H9 (cell line): ENCODE data around the gene BAHD1. TPM values are rescaled to one million over a fixed set of nuclear protein-coding genes. Genes with fewer than 3 reads are reported as not detected.

Source experiments
- DNase-seq: peaks from one replicate; pipeline ENCODE4 v3.0.0-alpha.2; 2017
- H2AFZ ChIP-seq: one replicate; pipeline ENCODE4 v1.6.1; 2013; ENCODE audit warnings: mild to moderate bottlenecking, low read length, control low read depth, moderate library complexity
- H2AK5ac ChIP-seq: 2 replicates; pipeline ENCODE4 v1.6.1; 2013; ENCODE audit warnings: low read length, control low read depth, mixed read lengths; ENCODE audit not compliant: insufficient read length
- H2BK120ac ChIP-seq: one replicate; pipeline ENCODE4 v1.6.1; 2013; ENCODE audit warnings: low read depth, mild to moderate bottlenecking, low read length, control low read depth, inconsistent platforms; ENCODE audit not compliant: poor library complexity, severe bottlenecking
- H2BK12ac ChIP-seq: 2 replicates; pipeline ENCODE4 v1.6.1; 2013; ENCODE audit warnings: low read length, control low read depth, mixed read lengths, low read depth; ENCODE audit not compliant: insufficient read length
- H2BK15ac ChIP-seq: 2 replicates; pipeline ENCODE4 v1.6.1; 2013; ENCODE audit warnings: low read depth, low read length, control low read depth
- H2BK20ac ChIP-seq: one replicate; pipeline ENCODE4 v1.6.1; 2013; ENCODE audit warnings: low read depth, mild to moderate bottlenecking, low read length, control low read depth, inconsistent platforms; ENCODE audit not compliant: poor library complexity, severe bottlenecking
- H2BK5ac ChIP-seq: 2 replicates; pipeline ENCODE4 v1.6.1; 2013; ENCODE audit warnings: low read length, control low read depth, mixed read lengths; ENCODE audit not compliant: insufficient read length
- H3K14ac ChIP-seq: 2 replicates; pipeline ENCODE4 v1.6.1; 2013; ENCODE audit warnings: low read length, control low read depth; ENCODE audit not compliant: insufficient read depth
- H3K18ac ChIP-seq: 2 replicates; pipeline ENCODE4 v1.6.1; 2013; ENCODE audit warnings: low read depth, mild to moderate bottlenecking, mixed read lengths, low read length, control low read depth; ENCODE audit not compliant: insufficient read length
- H3K23ac ChIP-seq: 2 replicates; pipeline ENCODE4 v1.6.1; 2013; ENCODE audit warnings: low read length, control low read depth, mixed read lengths, low read depth; ENCODE audit not compliant: insufficient read length
- H3K23me2 ChIP-seq: 2 replicates; pipeline ENCODE4 v1.6.1; 2013; ENCODE audit warnings: low read depth, mild to moderate bottlenecking, mixed read lengths, low read length, control low read depth; ENCODE audit not compliant: insufficient read length, poor library complexity, severe bottlenecking
- H3K27ac ChIP-seq: 2 replicates; pipeline ENCODE4 v1.5.1; 2013; ENCODE audit warnings: low read length, control low read depth, mixed read lengths, low read depth; ENCODE audit not compliant: insufficient read length
- H3K27me3 ChIP-seq: 2 replicates; pipeline ENCODE4 v1.6.1; 2013; ENCODE audit warnings: low read length, control low read depth, inconsistent platforms; ENCODE audit not compliant: insufficient read depth
- H3K4ac ChIP-seq: 2 replicates; pipeline ENCODE4 v1.6.1; 2013; ENCODE audit warnings: low read depth, mild to moderate bottlenecking, control low read depth, inconsistent platforms, low read length, moderate library complexity
- H3K4me1 ChIP-seq: 2 replicates; pipeline ENCODE4 v1.6.1; 2013; ENCODE audit warnings: low read length, control low read depth, inconsistent platforms; ENCODE audit not compliant: insufficient read depth
- H3K4me2 ChIP-seq: 2 replicates; pipeline ENCODE4 v1.6.1; 2013; ENCODE audit warnings: low read length, control low read depth, mixed read lengths; ENCODE audit not compliant: insufficient read length, insufficient read depth
- H3K56ac ChIP-seq: 2 replicates; pipeline ENCODE4 v1.6.1; 2013; ENCODE audit warnings: low read depth, mild to moderate bottlenecking, mixed read lengths, low read length, control low read depth; ENCODE audit not compliant: insufficient read length
- H3K79me1 ChIP-seq: 2 replicates; pipeline ENCODE4 v1.6.1; 2013; ENCODE audit warnings: low read depth, mild to moderate bottlenecking, moderate library complexity, low read length, control low read depth, inconsistent platforms; ENCODE audit not compliant: insufficient read depth, poor library complexity, severe bottlenecking
- H3K79me2 ChIP-seq: 2 replicates; pipeline ENCODE4 v1.6.1; 2013; ENCODE audit warnings: low read length, control low read depth, inconsistent platforms; ENCODE audit not compliant: insufficient read depth
- H3K9ac ChIP-seq: 2 replicates; pipeline ENCODE4 v1.6.1; 2013; ENCODE audit warnings: low read length, control low read depth, mixed read lengths; ENCODE audit not compliant: insufficient read length; ENCODE audit errors: extremely low read depth
- H3K9me3 ChIP-seq: one replicate; pipeline ENCODE4 v1.6.1; 2013; ENCODE audit warnings: low read depth, low read length, inconsistent platforms; ENCODE audit not compliant: control insufficient read depth
- H3T11ph ChIP-seq: one replicate; pipeline ENCODE4 v1.6.1; 2013; ENCODE audit warnings: mild to moderate bottlenecking, low read length, control low read depth, inconsistent platforms
- H4K20me1 ChIP-seq: one replicate; pipeline ENCODE4 v1.6.1; 2013; ENCODE audit not compliant: control insufficient read depth, insufficient read length, insufficient read depth
- H4K5ac ChIP-seq: 2 replicates; pipeline ENCODE4 v1.6.1; 2013; ENCODE audit warnings: low read depth, mild to moderate bottlenecking, mixed read lengths, low read length, control low read depth; ENCODE audit not compliant: insufficient read length
- H4K8ac ChIP-seq: replicated peaks from 2 replicates; pipeline ENCODE4 v1.6.1; 2013; ENCODE audit warnings: low read length, control low read depth, mixed read lengths, low read depth; ENCODE audit not compliant: insufficient read length
- H4K91ac ChIP-seq: 2 replicates; pipeline ENCODE4 v1.6.1; 2013; ENCODE audit warnings: low read depth, mild to moderate bottlenecking, moderate library complexity, mixed read lengths, low read length, control low read depth; ENCODE audit not compliant: insufficient read length
- H3K27ac Mint-ChIP-seq, 3 experiments: 2 replicates in 2 of 3; 3 replicates in 1 of 3; pipeline ENCODE4 v1.8.0; 2020 to 2021; ENCODE audit warnings: mixed read lengths in 3 of 3, mild to moderate bottlenecking in 1 of 3, moderate library complexity in 1 of 3
- H3K27me3 Mint-ChIP-seq: 2 replicates; pipeline ENCODE4 v1.8.0; 2021; ENCODE audit warnings: low read depth, mild to moderate bottlenecking, moderate library complexity, mixed read lengths
- H3K36me3 Mint-ChIP-seq, 3 experiments: 2 replicates in 2 of 3; 3 replicates in 1 of 3; pipeline ENCODE4 v1.8.0; 2020 to 2021; ENCODE audit warnings: low read depth in 3 of 3, mixed read lengths in 3 of 3; ENCODE audit not compliant: insufficient read depth in 1 of 3
- H3K4me1 Mint-ChIP-seq, 2 experiments: 2 replicates each; pipeline ENCODE4 v1.8.0; 2020; ENCODE audit warnings: mixed read lengths in 2 of 2
- H3K4me3 Mint-ChIP-seq, 2 experiments: 2 replicates in 1 of 2; 3 replicates in 1 of 2; pipeline ENCODE4 v1.8.0; 2020 to 2021; ENCODE audit warnings: mild to moderate bottlenecking in 2 of 2, mixed read lengths in 2 of 2, moderate library complexity in 1 of 2
- H3K9me3 Mint-ChIP-seq, 2 experiments: 2 replicates in 1 of 2; 3 replicates in 1 of 2; pipeline ENCODE4 v1.8.0; 2020; ENCODE audit warnings: mild to moderate bottlenecking in 2 of 2, mixed read lengths in 2 of 2, moderate library complexity in 1 of 2
- CTCF ChIP-seq: fragments of 200-600 bp; sonication (generic); conservative IDR thresholded peaks from 3 replicates; pipeline ENCODE4 v1.8.0; 2021; ENCODE audit warnings: antibody characterized with exemption, mild to moderate bottlenecking
- WGBS: extraction: QIAGEN DNeasy Blood & Tissue Kit; methylation state at CpG from one replicate; pipeline ENCODE4 v1.1.7; 2013; ENCODE audit warnings: missing lambda C conversion rate, low lambda C conversion rate, mixed read lengths; ENCODE audit not compliant: insufficient read length; ENCODE audit errors: extremely low coverage; 5-methylcytosine and 5-hydroxymethylcytosine counted together
- total RNA-seq: library from RNA; stranded (reverse); gene quantifications from 2 replicates; pipeline ENCODE4 v1.2.1, GENCODE V29; 2021

BAHD1 gene
- total RNA-seq, 1 experiment from 2014 or later, result 54.1 TPM

DNA sequence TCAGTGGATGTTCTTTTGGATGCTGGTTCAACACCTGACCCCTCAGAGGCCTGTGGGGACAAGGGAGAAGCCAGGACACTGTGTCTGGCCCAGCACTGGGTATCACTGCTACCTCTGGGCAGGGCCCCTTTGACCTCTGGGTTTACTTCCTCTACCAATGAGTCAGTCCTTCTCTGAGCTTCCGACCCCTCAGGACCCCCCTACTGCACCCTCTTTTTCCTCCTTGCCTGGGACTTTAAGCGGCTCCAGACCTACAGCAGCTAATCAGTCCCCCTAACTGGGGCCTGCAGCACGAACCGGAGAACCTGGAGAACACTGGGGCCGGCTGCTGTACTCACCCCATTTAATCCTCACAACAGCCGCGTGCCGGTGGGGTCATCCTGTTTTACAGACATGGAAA is 33.8 kb downstream of the BAHD1 start:
- Mint-ChIP-seq H3K27ac (no peak overlapping the region; a peak in 1 of 7 replicates), H3K27me3 (peaks cover 8% of the 10 kb centered on the region), H3K4me1 (peaks cover 41 to 45% of the 10 kb centered on the region in 2 experiments), H3K4me3 (no peak overlapping the region; a peak in 1 of 5 replicates), H3K36me3 (no peaks in the 10 kb centered on the region; a peak in 3 of 7 replicates), H3K9me3 (no peaks in the 10 kb centered on the region)
- Histone ChIP-seq H2BK15ac (no peak overlapping the region), H2AFZ (no peak overlapping the region), H2AK5ac (no peak overlapping the region), H2BK120ac (no peak overlapping the region), H3K4me1 (no peaks in the 10 kb centered on the region; the same call in 1 of the 2 replicates), H4K8ac (no peak overlapping the region), H3K23me2 (peaks cover 10% of the 10 kb centered on the region), H3K4me2 (no peak overlapping the region), H2BK12ac (no peak overlapping the region), H3K27me3 (no peaks in the 10 kb centered on the region), H3K14ac (no peak overlapping the region), H4K20me1 (peaks cover 4% of the 10 kb centered on the region), H3K4ac (no peak overlapping the region), H3K9me3 (no peaks in the 10 kb centered on the region), H3K18ac (no peak overlapping the region), H3K27ac (no peak overlapping the region), H3K79me2 (no peaks in the 10 kb centered on the region), H3K56ac (no peak overlapping the region), H3K23ac (no peak overlapping the region), H3T11ph (no peak overlapping the region), H4K91ac (no peak overlapping the region), H2BK20ac (no peak overlapping the region), H4K5ac (no peak overlapping the region), H3K9ac (no peak overlapping the region), H2BK5ac (no peak overlapping the region), H3K79me1 (no peaks in the 10 kb centered on the region)
- no peak for DNase-seq
- WGBS, result no CpG with 5 or more reads among the region's 8 CpGs
- TF ChIP-seq CTCF, result no peak
